Activated CD4-positive, CD25-positive, alpha-beta regulatory T cell treated with anti-CD3 and anti-CD28 coated beads, Interleukin-2, amount 50 U/mL, for 16 hours (primary cell): ENCODE measurements around the gene IQCE.

Experiments used
- DNase-seq: peaks from one replicate; pipeline ENCODE4 v3.0.0-alpha.2; 2020; ENCODE audit warnings: low read depth, low spot score

The IQCE gene

GRCh38 chr7:2616387-2617324, 57.9 kb downstream of the IQCE start:
- no peak for DNase-seq

GRCh38 chr7:2617325-2617905, 58.6 kb downstream of the IQCE start:
- DNase-seq = no peak

- DNase-seq = no peak
These were observed 60.3 kb downstream of the IQCE start for GRCh38 chr7:2619116-2619515.

GRCh38 chr7:2621061-2621828, 62.5 kb downstream of the IQCE start:
- no peak for DNase-seq

GRCh38 chr7:2621948-2622640, 63.3 kb downstream of the IQCE start:
- DNase-seq = no peak

- DNase-seq = no peak
These were observed 64.3 kb downstream of the IQCE start for GRCh38 chr7:2622869-2623697.

- no peak for DNase-seq
These were observed 64.9 kb downstream of the IQCE start for GRCh38 chr7:2623698-2624014.

GRCh38 chr7:2624293-2624886, 65.6 kb downstream of the IQCE start:
- DNase-seq = no peak

GRCh38 chr7:2626498-2627117, 67.8 kb downstream of the IQCE start:
- DNase-seq = no peak

GRCh38 chr7:2627258-2628129, 68.7 kb downstream of the IQCE start:
- DNase-seq = no peak

GRCh38 chr7:2628130-2628482, 69.3 kb downstream of the IQCE start:
- no peak for DNase-seq

- no peak for DNase-seq
These were observed 70.1 kb downstream of the IQCE start for GRCh38 chr7:2628891-2629290.

- no peak for DNase-seq
These were observed 71.2 kb downstream of the IQCE start for GRCh38 chr7:2629746-2630681.

- DNase-seq = no peak
These were observed 73.4 kb downstream of the IQCE start, which contains the start of gene TTYH3 for GRCh38 chr7:2631946-2632732. Gene TTYH3, plus strand, starts transcription at chr7:2631986. Its CDS starts 170 bp downstream, at chr7:2632156.

- no peak for DNase-seq
These were observed 74.2 kb downstream of the IQCE start for GRCh38 chr7:2632733-2633537.

- no peak for DNase-seq
These were observed 74.9 kb downstream of the IQCE start for GRCh38 chr7:2633538-2634266.
